Measurements from ENCODE around the gene DDX41.
"Not testable (repeated sequence)": the region's sequence is repeated elsewhere in the genome, so short reads cannot be mapped to it uniquely, and the experiment has no call there.

Gene DDX41

GRCh38 chr5:177485753-177486152 is 31.0 kb downstream of the DDX41 start:
- not testable (repeated sequence) for H3K4me1 ChIP-seq (ENCODE audit: control insufficient read depth, low read depth, low read length); H3K27me3 ChIP-seq (ENCODE audit: control insufficient read depth, insufficient read depth, low read length); H3K27ac ChIP-seq (ENCODE audit: low read length); H3K9ac ChIP-seq (ENCODE audit: low read length); H3K4me3 ChIP-seq (ENCODE audit: low read length); H3K9me3 ChIP-seq (ENCODE audit: control insufficient read depth, low read depth, low read length)
- peaks cover 59% of the 10 kb centered on the region for H3K36me3 ChIP-seq (ENCODE audit: control insufficient read depth, low read depth, low read length)

- Histone ChIP-seq H3K4me1 (ENCODE audit: control insufficient read depth, low read depth, low read length) (no peaks in the 10 kb centered on the region), H3K27me3 (ENCODE audit: control insufficient read depth, insufficient read depth, low read length) (no peaks in the 10 kb centered on the region), H3K9ac (ENCODE audit: low read length) (no peak overlapping the region), H3K4me3 (ENCODE audit: low read length) (no peak overlapping the region), H3K36me3 (ENCODE audit: control insufficient read depth, low read depth, low read length) (peaks cover 52% of the 10 kb centered on the region), H3K9me3 (ENCODE audit: control insufficient read depth, low read depth, low read length) (no peaks in the 10 kb centered on the region), H3K27ac (ENCODE audit: low read length) (no peak overlapping the region)
These were observed 31.7 kb downstream of the DDX41 start for GRCh38 chr5:177484902-177485549.

GRCh38 chr5:177483994-177484901 is 32.5 kb downstream of the DDX41 start:
- Histone ChIP-seq H3K36me3 (ENCODE audit: control insufficient read depth, low read depth, low read length) (peaks cover 46% of the 10 kb centered on the region), H3K4me1 (ENCODE audit: control insufficient read depth, low read depth, low read length) (no peaks in the 10 kb centered on the region), H3K27ac (ENCODE audit: low read length) (no peak overlapping the region), H3K9ac (ENCODE audit: low read length) (no peak overlapping the region), H3K27me3 (ENCODE audit: control insufficient read depth, insufficient read depth, low read length) (no peaks in the 10 kb centered on the region), H3K9me3 (ENCODE audit: control insufficient read depth, low read depth, low read length) (no peaks in the 10 kb centered on the region), H3K4me3 (ENCODE audit: low read length) (no peak overlapping the region)

GRCh38 chr5:177483042-177483441 is 33.7 kb downstream of the DDX41 start:
- Histone ChIP-seq H3K27ac (ENCODE audit: low read length) (no peak overlapping the region), H3K4me1 (ENCODE audit: control insufficient read depth, low read depth, low read length) (no peaks in the 10 kb centered on the region), H3K9me3 (ENCODE audit: control insufficient read depth, low read depth, low read length) (no peaks in the 10 kb centered on the region), H3K36me3 (ENCODE audit: control insufficient read depth, low read depth, low read length) (peaks cover 34% of the 10 kb centered on the region), H3K27me3 (ENCODE audit: control insufficient read depth, insufficient read depth, low read length) (no peaks in the 10 kb centered on the region), H3K9ac (ENCODE audit: low read length) (no peak overlapping the region), H3K4me3 (ENCODE audit: low read length) (no peak overlapping the region)

- Histone ChIP-seq H3K27me3 (ENCODE audit: control insufficient read depth, insufficient read depth, low read length) (no peaks in the 10 kb centered on the region), H3K9me3 (ENCODE audit: control insufficient read depth, low read depth, low read length) (no peaks in the 10 kb centered on the region), H3K27ac (ENCODE audit: low read length) (no peak overlapping the region)
These were observed 34.4 kb downstream of the DDX41 start for GRCh38 chr5:177482359-177482795.

GRCh38 chr5:177479774-177480173 is 37.0 kb downstream of the DDX41 start:
- peaks cover 17% of the 10 kb centered on the region for H3K36me3 ChIP-seq (ENCODE audit: control insufficient read depth, low read depth, low read length)
- H3K4me1 ChIP-seq (ENCODE audit: control insufficient read depth, low read depth, low read length) = peaks cover 5% of the 10 kb centered on the region
- H3K9ac ChIP-seq (ENCODE audit: low read length) = no peak overlapping the region
- H3K4me3 ChIP-seq (ENCODE audit: low read length) = no peak overlapping the region
- no peak overlapping the region for H3K27ac ChIP-seq (ENCODE audit: low read length)
- no peaks in the 10 kb centered on the region for H3K9me3 ChIP-seq (ENCODE audit: control insufficient read depth, low read depth, low read length)
- H3K27me3 ChIP-seq (ENCODE audit: control insufficient read depth, insufficient read depth, low read length) = no peaks in the 10 kb centered on the region

More at GRCh38 chr5:177482359-177482795, 34.4 kb downstream of the DDX41 start:
- Histone ChIP-seq H3K4me1 (ENCODE audit: control insufficient read depth, low read depth, low read length) (no peaks in the 10 kb centered on the region), H3K36me3 (ENCODE audit: control insufficient read depth, low read depth, low read length) (peaks cover 27% of the 10 kb centered on the region), H3K4me3 (ENCODE audit: low read length) (no peak overlapping the region), H3K9ac (ENCODE audit: low read length) (no peak overlapping the region)

- no peak overlapping the region for H3K9ac ChIP-seq (ENCODE audit: low read length)
These were observed 37.8 kb downstream of the DDX41 start for GRCh38 chr5:177478711-177479646.

GRCh38 chr5:177477701-177478477 is 38.9 kb downstream of the DDX41 start:
- H3K9me3 ChIP-seq (ENCODE audit: control insufficient read depth, low read depth, low read length) = no peaks in the 10 kb centered on the region
- H3K27ac ChIP-seq (ENCODE audit: low read length) = no peak overlapping the region
- peaks cover 5% of the 10 kb centered on the region for H3K36me3 ChIP-seq (ENCODE audit: control insufficient read depth, low read depth, low read length)
- peaks cover 12% of the 10 kb centered on the region for H3K4me1 ChIP-seq (ENCODE audit: control insufficient read depth, low read depth, low read length)
- no peak overlapping the region for H3K4me3 ChIP-seq (ENCODE audit: low read length)
- no peak overlapping the region for H3K9ac ChIP-seq (ENCODE audit: low read length)
- H3K27me3 ChIP-seq (ENCODE audit: control insufficient read depth, insufficient read depth, low read length) = no peaks in the 10 kb centered on the region

More at GRCh38 chr5:177478711-177479646, 37.8 kb downstream of the DDX41 start:
- Histone ChIP-seq H3K4me1 (ENCODE audit: control insufficient read depth, low read depth, low read length) (peaks cover 11% of the 10 kb centered on the region), H3K36me3 (ENCODE audit: control insufficient read depth, low read depth, low read length) (peaks cover 12% of the 10 kb centered on the region), H3K27ac (ENCODE audit: low read length) (no peak overlapping the region), H3K4me3 (ENCODE audit: low read length) (no peak overlapping the region), H3K27me3 (ENCODE audit: control insufficient read depth, insufficient read depth, low read length) (no peaks in the 10 kb centered on the region), H3K9me3 (ENCODE audit: control insufficient read depth, low read depth, low read length) (no peaks in the 10 kb centered on the region)

- Histone ChIP-seq H3K4me3 (ENCODE audit: low read length) (no peak overlapping the region), H3K27ac (ENCODE audit: low read length) (no peak overlapping the region), H3K9me3 (ENCODE audit: control insufficient read depth, low read depth, low read length) (no peaks in the 10 kb centered on the region), H3K4me1 (ENCODE audit: control insufficient read depth, low read depth, low read length) (peaks cover 18% of the 10 kb centered on the region), H3K27me3 (ENCODE audit: control insufficient read depth, insufficient read depth, low read length) (no peaks in the 10 kb centered on the region), H3K36me3 (ENCODE audit: control insufficient read depth, low read depth, low read length) (peaks cover 5% of the 10 kb centered on the region), H3K9ac (ENCODE audit: low read length) (no peak overlapping the region)
These were observed 40.1 kb downstream of the DDX41 start for GRCh38 chr5:177476531-177477233.
